Esophagus squamous epithelium (tissue), 5 donors: Measurements from ENCODE around the gene NENF. TPM values are rescaled to one million over a fixed set of nuclear protein-coding genes. Genes with fewer than 3 reads are reported as not detected.

ENCODE experiments used
- DNase-seq: peaks from one replicate; lab custom pipeline; 2025; lab: John Stamatoyannopoulos, UW
- H3K27ac ChIP-seq, 4 donors: fragments of 200-600 bp; sonication (generic); one replicate each; pipeline ENCODE4 v1.5.1; 2016 to 2019; ENCODE audit warnings: mild to moderate bottlenecking in 1 of 4
- H3K27me3 ChIP-seq, 4 donors: fragments of 200-600 bp; sonication (generic); 1 replicate in 3 of 4; 2 replicates in 1 of 4; pipeline versions ENCODE4 v1.5.1 to v1.6.0; 2017 to 2021; ENCODE audit warnings: antibody characterized with exemption in 1 of 4
- H3K36me3 ChIP-seq, 3 donors: fragments of 200-600 bp; sonication (generic); one replicate each; pipeline ENCODE4 v1.5.1; 2016 to 2019
- H3K4me1 ChIP-seq, 3 donors: fragments of 200-600 bp; sonication (generic); one replicate each; pipeline ENCODE4 v1.5.1; 2017 to 2019
- H3K4me3 ChIP-seq, 4 donors: fragments of 200-600 bp; sonication (generic); 1 replicate in 3 of 4; 2 replicates in 1 of 4; pipeline ENCODE4 v1.5.1; 2016 to 2019; ENCODE audit warnings: mild to moderate bottlenecking in 2 of 4, moderate library complexity in 1 of 4
- H3K9me3 ChIP-seq, 3 donors: fragments of 200-600 bp; sonication (generic); one replicate each; pipeline ENCODE4 v1.5.1; 2016 to 2019
- POLR2A ChIP-seq, 4 donors: fragments of 450-650 bp; IDR thresholded peaks; one replicate each; pipeline ENCODE4 v1.6.1; 2017; ENCODE audit warnings: antibody characterized with exemption in 4 of 4, mild to moderate bottlenecking in 4 of 4, moderate library complexity in 3 of 4
- WGBS, 2 donors: methylation state at CpG; one replicate each; pipeline ENCODE4 v1.1.5; 2018; 5-methylcytosine and 5-hydroxymethylcytosine counted together
- intact Hi-C: fragments of 100-400 bp; cut with DNase I; formaldehyde crosslinking; loops from one replicate; pipeline ENCODE4 v1.15.0; 2022
- total RNA-seq, 4 donors: library from RNA; depleted of rRNA; stranded (reverse); fragments of >200 nt; gene quantifications; one replicate each; pipeline ENCODE4 v1.1.0, GENCODE V29; 2016
- TF ChIP-seq, protein P1 (sequence below), 6 experiments: fragments of 450-650 bp in 4 of 6; fragments of 200-600 bp in 2 of 6; sonication (generic) in 2 of 6; IDR thresholded peaks; one replicate each; pipeline ENCODE4 v1.5.1; 2016 to 2019; ENCODE audit warnings: antibody characterized with exemption in 6 of 6, mild to moderate bottlenecking in 4 of 6, moderate library complexity in 4 of 6
- donor health status: DM: yes; HTN: yes; CAD: no.

Gene NENF
- total RNA-seq, 4 donors from 2014 or later, result 31.0 to 65.8 (median 42.0) TPM

DNA sequence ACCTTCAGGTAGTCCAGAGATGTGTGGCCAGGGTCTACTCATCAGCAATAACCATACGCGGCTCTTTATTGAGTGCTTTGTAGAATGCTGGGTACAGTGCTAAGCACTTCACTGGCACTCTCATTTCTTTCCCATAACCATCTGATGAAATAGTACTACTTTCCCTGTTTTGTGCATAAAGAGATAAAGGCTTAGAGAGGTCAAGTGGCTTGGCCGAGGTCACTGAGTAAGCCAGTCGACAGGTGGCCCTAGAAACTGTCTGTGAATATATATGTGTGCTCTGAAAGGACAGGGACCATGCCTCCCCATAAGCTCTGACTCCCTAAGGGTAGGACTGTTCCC is 52.8 kb downstream of the NENF start:
- intact Hi-C loops, result loop anchor here (10.0 kb wide), 1 partner anchor 299 kb away; no protein-coding TSS in a partner anchor
- Histone ChIP-seq H3K4me3 (no peak overlapping the region), H3K27me3 (no peaks in the 10 kb centered on the region), H3K27ac (no peak overlapping the region), H3K9me3 (no peaks in the 10 kb centered on the region), H3K36me3 (no peaks in the 10 kb centered on the region), H3K4me1 (peaks cover 3 to 26% (median 8%) of the 10 kb centered on the region in 3 donors)
- 84 to 85% methylated on average over 4 of the region's 4 CpGs for WGBS, 2 donors
- DNase-seq, result no peak
- TF ChIP-seq, protein P1, sequence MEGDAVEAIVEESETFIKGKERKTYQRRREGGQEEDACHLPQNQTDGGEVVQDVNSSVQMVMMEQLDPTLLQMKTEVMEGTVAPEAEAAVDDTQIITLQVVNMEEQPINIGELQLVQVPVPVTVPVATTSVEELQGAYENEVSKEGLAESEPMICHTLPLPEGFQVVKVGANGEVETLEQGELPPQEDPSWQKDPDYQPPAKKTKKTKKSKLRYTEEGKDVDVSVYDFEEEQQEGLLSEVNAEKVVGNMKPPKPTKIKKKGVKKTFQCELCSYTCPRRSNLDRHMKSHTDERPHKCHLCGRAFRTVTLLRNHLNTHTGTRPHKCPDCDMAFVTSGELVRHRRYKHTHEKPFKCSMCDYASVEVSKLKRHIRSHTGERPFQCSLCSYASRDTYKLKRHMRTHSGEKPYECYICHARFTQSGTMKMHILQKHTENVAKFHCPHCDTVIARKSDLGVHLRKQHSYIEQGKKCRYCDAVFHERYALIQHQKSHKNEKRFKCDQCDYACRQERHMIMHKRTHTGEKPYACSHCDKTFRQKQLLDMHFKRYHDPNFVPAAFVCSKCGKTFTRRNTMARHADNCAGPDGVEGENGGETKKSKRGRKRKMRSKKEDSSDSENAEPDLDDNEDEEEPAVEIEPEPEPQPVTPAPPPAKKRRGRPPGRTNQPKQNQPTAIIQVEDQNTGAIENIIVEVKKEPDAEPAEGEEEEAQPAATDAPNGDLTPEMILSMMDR (IDR thresholded peaks at IDR 0.05), result no peak
- no peak for TF ChIP-seq POLR2A (IDR thresholded peaks at IDR 0.05)

DNA sequence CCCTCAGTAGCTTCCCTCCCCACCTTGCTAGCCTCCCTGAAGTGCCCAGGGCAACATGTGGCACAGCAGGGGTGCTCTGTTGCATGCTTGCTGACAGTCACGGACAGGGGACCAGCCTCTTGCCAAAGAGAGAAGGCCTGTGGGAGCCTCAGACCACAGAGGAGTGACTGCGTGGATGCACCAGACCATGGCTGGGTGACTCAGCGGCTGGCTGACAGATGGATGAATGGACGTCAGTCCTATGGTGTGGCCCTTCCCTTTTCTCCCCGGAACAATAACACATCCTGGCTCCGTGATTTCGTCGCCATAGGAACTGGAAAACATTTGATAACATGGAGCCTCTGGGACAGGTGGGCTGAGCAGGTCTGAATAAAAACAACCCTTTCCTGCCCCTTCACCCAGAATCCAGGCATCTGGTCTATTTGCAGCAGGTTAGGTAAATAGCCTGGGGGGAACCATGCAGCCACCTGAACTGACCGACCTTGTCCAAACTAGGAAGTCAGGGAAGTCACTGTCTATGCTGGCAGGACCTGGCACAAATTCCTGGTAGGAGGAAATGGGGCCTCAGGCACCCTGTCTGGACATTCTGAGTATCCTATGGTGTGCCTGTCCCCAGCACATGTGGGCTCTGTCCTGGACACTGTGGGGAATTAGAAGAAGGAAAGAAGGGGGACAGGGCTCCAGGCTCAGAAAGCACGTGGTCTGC is 53.3 kb downstream of the NENF start:
- TF ChIP-seq, protein P1 (IDR thresholded peaks at IDR 0.05), result no peak
- TF ChIP-seq POLR2A (IDR thresholded peaks at IDR 0.05), result no peak

DNA sequence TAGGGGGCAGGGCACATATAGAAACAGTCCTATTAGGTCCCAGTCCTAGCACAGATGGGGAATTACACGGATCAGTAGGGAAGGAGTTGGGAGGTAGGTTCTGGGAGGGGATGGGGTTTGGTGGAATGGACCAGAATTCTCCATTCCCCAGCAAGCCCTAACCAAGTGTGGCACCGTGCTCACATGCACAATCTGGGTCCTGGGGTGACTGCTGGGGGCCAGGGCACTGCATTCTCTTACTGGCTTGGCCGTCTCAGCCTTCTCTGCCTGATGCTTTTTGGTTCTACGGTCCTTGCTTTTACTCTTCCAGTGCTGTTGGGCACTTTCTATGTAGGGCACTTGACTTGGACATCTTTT is 53.9 kb downstream of the NENF start:
- 86 to 98% methylated on average over 4 of the region's 4 CpGs for WGBS, 2 donors
- Histone ChIP-seq H3K9me3 (no peaks in the 10 kb centered on the region), H3K27me3 (no peaks in the 10 kb centered on the region), H3K36me3 (no peaks in the 10 kb centered on the region), H3K27ac (no peak overlapping the region), H3K4me3 (no peak overlapping the region), H3K4me1 (peaks cover 3 to 24% (median 8%) of the 10 kb centered on the region in 3 donors)
- no peak for DNase-seq
- intact Hi-C loops, result loop anchor here (10.0 kb wide), 1 partner anchor 298 kb away; no protein-coding TSS in a partner anchor
- no peak for TF ChIP-seq POLR2A (IDR thresholded peaks at IDR 0.05)
- TF ChIP-seq, protein P1 (IDR thresholded peaks at IDR 0.05), result no peak

More for the DNA sequence above, 53.3 kb downstream of the NENF start:
- intact Hi-C loops, result loop anchor here (10.0 kb wide), 1 partner anchor 299 kb away; no protein-coding TSS in a partner anchor
- H3K27ac ChIP-seq, result no peak overlapping the region
- DNase-seq, result peak; percentile 5
- no peaks in the 10 kb centered on the region for H3K36me3 ChIP-seq
- H3K27me3 ChIP-seq, result no peaks in the 10 kb centered on the region
- 34 to 47% methylated on average over 2 to 3 of the region's 10 CpGs for WGBS, 2 donors
- no peaks in the 10 kb centered on the region for H3K9me3 ChIP-seq
- H3K4me3 ChIP-seq, result no peak overlapping the region
- peaks cover 3 to 26% (median 8%) of the 10 kb centered on the region in 3 donors for H3K4me1 ChIP-seq

DNA sequence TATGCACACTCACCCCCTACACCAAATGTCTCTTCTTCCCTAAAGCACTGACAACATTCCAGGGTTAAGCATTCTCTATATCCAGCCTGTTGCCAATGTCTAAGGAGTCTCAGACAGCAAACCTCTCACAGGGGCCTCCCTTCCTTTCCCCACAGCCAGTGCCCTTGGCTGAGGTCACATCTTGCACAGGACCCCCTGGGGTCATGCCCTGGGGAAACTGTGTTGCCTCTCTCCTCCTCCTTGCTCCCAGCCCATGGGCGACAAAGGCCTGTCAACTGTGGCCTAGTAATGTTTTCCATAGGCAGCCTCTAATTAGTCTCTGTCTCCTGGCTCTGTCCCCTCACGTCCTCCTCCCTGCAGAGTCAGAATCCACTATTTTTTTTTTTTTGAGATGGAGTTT is 54.6 kb downstream of the NENF start:
- Histone ChIP-seq H3K27me3 (no peaks in the 10 kb centered on the region), H3K4me3 (no peak overlapping the region), H3K4me1 (peaks cover 3 to 18% (median 8%) of the 10 kb centered on the region in 3 donors), H3K27ac (no peak overlapping the region), H3K9me3 (no peaks in the 10 kb centered on the region), H3K36me3 (no peaks in the 10 kb centered on the region)
- TF ChIP-seq POLR2A (IDR thresholded peaks at IDR 0.05), result no peak
- TF ChIP-seq, protein P1 (IDR thresholded peaks at IDR 0.05), result no peak
- intact Hi-C loops, result loop anchor here (10.0 kb wide), 1 partner anchor 298 kb away; no protein-coding TSS in a partner anchor
- DNase-seq, result no peak
- WGBS, 2 donors, result 86 to 92% methylated on average over 2 of the region's 2 CpGs

DNA sequence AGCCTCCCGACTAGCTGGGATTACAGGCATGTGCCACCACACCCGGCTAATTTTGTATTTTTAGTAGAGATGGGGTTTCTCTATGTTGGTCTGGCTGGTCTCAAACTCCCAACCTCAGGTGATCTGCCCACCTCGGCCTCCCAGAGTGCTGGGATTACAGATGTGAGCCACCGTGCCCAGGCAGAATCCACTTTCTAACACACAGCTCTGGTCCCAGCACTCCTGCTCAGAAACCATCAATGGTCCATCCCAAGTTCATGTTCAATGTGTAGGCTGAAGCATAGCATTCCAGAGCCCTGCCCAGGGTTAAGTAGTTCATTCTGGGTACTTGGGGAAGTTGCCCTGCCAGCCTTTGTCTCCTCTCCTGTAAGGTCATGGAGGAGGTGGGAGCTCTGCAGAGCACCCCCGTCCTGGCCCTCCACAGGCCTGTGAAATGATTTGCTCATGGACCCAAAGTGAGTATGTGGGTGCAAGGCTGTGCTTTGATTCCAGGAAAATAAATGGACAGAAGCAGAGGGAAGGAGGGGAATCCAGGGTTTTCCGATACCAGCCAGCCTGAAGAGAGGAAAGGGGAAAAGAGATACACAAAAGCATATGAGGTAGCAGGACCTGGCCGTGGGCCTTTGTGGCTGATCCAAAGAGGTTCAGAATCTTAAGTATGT is 55.2 kb downstream of the NENF start:
- TF ChIP-seq POLR2A (IDR thresholded peaks at IDR 0.05), result no peak
- TF ChIP-seq, protein P1 (IDR thresholded peaks at IDR 0.05), result no peak
- H3K27me3 ChIP-seq, result no peaks in the 10 kb centered on the region
- no peaks in the 10 kb centered on the region for H3K9me3 ChIP-seq
- H3K27ac ChIP-seq, result peak overlapping the region in 3 of 4 donors; percentile 31 to 70 (median 52)
- peaks cover 3 to 18% (median 8%) of the 10 kb centered on the region in 3 donors for H3K4me1 ChIP-seq
- DNase-seq, result no peak
- intact Hi-C loops, result loop anchor here (10.0 kb wide), 1 partner anchor 297 kb away; no protein-coding TSS in a partner anchor
- no peak overlapping the region for H3K4me3 ChIP-seq
- 77 to 86% methylated on average over 4 to 5 of the region's 7 CpGs for WGBS, 2 donors
- no peaks in the 10 kb centered on the region for H3K36me3 ChIP-seq
